HG03097 (cell line): ENCODE results near the gene PMVK.

Source experiments
- ATAC-seq: cut with Tn5 transposase; IDR thresholded peaks from one replicate; pipeline ENCODE4 v1.9.1; 2021; ENCODE audit not compliant: unreplicated experiment, low FRiP score

Gene PMVK

DNA sequence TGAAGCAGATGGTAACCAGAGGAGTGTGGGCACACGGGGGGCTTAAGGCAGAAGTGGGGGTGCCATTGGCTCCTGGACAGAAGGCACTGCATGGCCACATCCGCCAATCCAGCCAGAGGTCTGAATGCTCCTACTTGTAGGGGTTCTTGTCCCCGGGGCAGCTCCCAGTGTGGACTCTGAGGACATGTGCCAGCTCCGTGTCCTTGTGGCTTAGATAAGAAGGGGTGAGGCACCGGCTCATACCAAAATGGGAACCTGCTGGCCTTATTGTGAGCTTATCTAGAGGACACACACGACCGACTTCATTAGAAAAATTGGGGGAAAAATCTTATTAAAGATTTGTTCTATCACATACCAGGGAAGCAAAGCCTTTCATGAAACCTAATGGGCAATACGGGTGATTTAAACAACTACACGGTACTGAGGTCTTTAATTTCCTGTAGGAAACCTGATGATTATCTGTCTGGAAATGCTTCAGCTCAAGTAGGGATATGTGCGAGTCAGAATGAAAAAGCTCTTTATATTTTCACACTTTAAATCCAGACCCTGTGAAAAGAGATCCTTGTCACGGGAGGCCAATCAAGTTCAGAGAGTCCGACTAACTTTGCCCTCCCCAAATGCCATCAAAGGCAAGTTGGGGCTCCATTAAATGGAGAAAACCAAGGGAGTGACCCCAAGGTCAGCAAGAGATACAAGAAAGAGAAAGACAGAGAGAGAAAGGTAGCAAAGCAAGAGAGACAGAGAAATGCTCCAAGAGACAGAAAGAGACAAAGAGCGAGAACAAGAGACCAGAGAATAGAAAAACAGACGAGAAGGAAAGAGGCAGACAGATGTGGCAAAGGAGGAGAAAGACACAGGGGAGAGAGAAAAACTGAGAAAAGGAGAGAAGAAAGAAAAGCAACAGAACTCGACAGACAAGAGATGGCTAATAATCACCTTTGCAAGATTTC is 52.3 kb downstream of the PMVK start:
- no peak for ATAC-seq

- ATAC-seq, result no peak
Measured at GRCh38 chr1:154881820-154882535, 54.5 kb downstream of the PMVK start.

- no peak for ATAC-seq
Measured at GRCh38 chr1:154880671-154881070, 55.8 kb downstream of the PMVK start.

GRCh38 chr1:154879038-154879421 is 57.5 kb downstream of the PMVK start:
- ATAC-seq, result no peak

- ATAC-seq, result no peak
Measured at GRCh38 chr1:154878371-154879037, 58.0 kb downstream of the PMVK start.

DNA sequence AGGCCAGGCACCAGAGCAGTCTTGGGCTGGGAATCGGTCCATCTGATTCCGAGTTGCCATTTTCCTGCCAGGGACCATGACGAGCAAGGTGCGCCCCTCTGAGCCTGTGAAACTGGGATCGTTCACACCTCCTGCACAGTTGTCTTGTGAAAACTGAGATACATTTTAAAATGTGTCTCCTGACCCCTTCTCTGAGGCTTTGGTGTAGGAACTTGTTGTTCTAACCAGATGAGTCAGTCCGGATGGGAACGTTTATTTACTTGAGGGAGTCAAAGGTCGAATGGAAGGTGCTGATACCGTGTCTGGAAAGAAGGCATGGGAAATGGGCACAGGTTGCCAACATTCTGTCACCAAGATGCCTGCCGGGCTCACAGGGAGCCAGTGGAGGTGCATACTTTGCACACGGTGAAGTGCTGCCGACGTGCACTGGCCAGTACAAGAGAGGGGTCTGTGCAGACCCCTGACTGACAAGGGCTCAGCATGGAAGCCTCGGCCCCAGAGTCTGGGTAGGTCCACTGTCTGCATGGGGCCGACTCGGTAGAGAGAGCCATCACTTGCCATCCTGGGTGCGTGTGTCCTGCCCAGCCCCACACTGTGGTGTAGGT is 59.0 kb downstream of the PMVK start:
- no peak for ATAC-seq

- ATAC-seq, result no peak
Measured at GRCh38 chr1:154876842-154877369, 59.6 kb downstream of the PMVK start.
